ENCODE measurements around the gene MAS1L.

MAS1L gene

DNA sequence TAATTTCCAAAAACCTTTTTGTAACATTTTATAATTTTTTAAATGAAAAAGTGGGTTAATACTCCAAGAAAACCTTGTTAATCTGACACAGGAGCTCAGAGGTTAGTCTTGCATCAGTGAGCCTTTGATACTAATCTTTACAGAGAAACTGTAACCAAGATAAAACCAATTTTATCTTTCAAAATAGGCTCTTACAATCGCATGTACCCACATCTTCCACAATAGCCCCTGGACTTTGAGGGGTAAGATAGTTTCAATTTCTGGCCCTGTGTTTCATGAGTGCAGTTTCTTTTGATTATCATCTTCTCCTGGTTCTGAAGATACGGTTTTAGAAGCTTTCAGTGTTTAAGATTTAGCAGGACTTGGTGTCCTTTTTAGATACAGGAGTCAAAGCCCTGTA lies 34.5 kb upstream of the MAS1L start:
- DNase-seq, result no peak
- ATAC-seq (replicated peaks), result no peak
- no peaks in the 10 kb centered on the region for H3K4me1 Mint-ChIP-seq (ENCODE audit: low read depth in 2 of 2)
- no peaks in the 10 kb centered on the region for H3K9me3 Mint-ChIP-seq
- H3K27me3 Mint-ChIP-seq, result peaks cover 37 to 49% of the 10 kb centered on the region in 2 donors
- H3K4me3 Mint-ChIP-seq, result no peak overlapping the region
- H3K27ac Mint-ChIP-seq, result no peak overlapping the region
- no peaks in the 10 kb centered on the region for H3K36me3 Mint-ChIP-seq (ENCODE audit: insufficient read depth)

DNA sequence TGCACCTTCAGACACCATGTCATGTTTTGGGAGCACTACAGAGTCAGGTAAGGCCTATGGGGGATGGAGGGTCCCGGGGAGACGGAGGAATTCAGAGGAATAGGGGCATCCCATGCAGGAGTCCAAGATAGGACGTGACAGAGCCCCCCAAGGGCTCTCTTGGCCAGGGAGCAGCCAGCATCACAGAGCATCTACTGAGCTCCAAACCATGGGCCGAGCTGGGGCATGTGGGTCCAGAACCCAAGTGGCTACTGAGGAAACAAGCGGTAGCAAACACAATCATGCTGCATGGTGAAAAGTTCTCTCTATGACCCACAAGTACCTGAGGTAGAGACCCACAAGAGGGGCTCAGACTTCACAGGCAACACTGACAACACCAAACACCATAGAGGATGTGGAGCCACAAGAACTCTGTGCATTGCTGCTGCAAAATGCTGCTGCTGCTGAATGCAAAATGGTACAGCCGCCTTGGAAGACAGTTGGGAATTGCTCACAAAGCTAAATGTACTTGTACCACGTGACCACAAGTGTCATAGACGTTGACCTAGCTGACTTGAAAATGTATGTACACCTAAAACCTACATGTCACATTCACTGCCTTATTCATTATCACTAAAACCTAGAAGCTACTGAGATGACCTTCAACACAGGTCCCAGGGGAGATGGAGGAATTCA lies 33.4 kb upstream of the MAS1L start:
- no peaks in the 10 kb centered on the region for H3K36me3 Mint-ChIP-seq (ENCODE audit: insufficient read depth)
- DNase-seq (no peak), ATAC-seq (replicated peaks) (no peak)
- peaks cover 32 to 40% of the 10 kb centered on the region in 2 donors for H3K27me3 Mint-ChIP-seq
- H3K9me3 Mint-ChIP-seq, result no peaks in the 10 kb centered on the region
- no peak overlapping the region for H3K4me3 Mint-ChIP-seq
- H3K4me1 Mint-ChIP-seq (ENCODE audit: low read depth in 2 of 2), result peaks cover 2% of the 10 kb centered on the region in 2 donors
- no peak overlapping the region for H3K27ac Mint-ChIP-seq

DNA sequence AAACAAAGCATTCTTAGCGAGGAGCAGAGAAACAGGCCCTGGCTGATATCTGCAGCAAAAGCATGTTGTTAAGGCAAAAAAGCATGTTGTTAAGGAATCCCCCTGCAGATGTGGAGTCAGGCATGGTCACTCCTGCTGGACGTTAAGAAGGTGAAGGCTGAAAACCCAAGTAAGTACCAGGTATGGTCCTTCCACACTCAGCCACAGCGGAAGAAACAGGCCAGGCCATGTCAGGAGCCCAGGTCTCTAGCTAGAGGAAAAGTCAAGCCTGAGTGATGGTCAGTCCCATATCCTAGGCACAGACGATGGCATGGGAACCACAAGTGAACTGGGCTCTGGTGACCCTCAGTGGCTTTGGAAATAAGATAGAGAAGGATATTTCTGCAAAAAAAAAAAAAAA lies 32.5 kb upstream of the MAS1L start:
- DNase-seq (no peak), ATAC-seq (replicated peaks) (no peak)
- Mint-ChIP-seq H3K4me1 (ENCODE audit: low read depth in 2 of 2) (peaks cover 6 to 7% of the 10 kb centered on the region in 2 donors), H3K4me3 (no peak overlapping the region), H3K27ac (no peak overlapping the region), H3K36me3 (ENCODE audit: insufficient read depth) (no peaks in the 10 kb centered on the region), H3K27me3 (peaks cover 30 to 31% of the 10 kb centered on the region in 2 donors), H3K9me3 (no peaks in the 10 kb centered on the region)

DNA sequence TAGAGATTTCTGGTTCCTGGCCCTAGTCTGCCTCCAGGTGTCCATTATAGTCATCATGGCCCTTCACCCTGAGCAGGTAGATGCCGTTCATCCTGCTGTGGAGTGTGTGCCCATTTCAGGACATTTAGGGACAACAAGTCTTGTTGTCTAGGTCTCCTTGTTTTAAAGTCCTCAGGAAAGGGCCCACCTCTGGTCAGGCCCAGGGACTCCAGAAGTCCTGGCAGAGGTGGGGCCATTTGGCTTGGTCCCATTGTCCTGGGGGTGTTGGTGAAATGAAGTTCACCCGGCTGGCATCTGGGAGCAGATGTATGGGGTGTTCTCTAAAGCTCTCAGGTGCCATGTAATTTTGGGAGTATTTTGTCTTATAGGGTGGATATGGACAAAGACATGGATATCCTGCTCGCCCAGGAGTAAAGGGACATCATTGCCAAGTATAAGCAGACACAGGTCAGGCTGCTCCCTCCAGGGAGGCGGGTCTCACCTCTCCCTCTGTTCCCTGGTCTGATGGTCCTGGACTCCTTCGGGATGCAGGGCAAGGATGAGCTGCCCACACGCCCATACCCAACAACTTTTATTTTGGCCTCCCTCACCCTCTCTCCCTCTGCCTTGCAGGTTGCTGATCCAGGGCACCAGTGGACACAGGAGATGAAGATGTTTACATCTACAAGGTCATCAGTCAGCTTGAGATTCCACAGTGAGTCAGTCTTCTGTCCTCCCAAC lies 31.7 kb upstream of the MAS1L start:
- Mint-ChIP-seq H3K9me3 (no peaks in the 10 kb centered on the region), H3K4me1 (ENCODE audit: low read depth in 2 of 2) (peaks cover 7% of the 10 kb centered on the region in 2 donors), H3K27me3 (peaks cover 24 to 33% of the 10 kb centered on the region in 2 donors), H3K27ac (no peak overlapping the region), H3K4me3 (no peak overlapping the region), H3K36me3 (ENCODE audit: insufficient read depth) (no peaks in the 10 kb centered on the region)
- DNase-seq (no peak), ATAC-seq (replicated peaks) (no peak)

DNA sequence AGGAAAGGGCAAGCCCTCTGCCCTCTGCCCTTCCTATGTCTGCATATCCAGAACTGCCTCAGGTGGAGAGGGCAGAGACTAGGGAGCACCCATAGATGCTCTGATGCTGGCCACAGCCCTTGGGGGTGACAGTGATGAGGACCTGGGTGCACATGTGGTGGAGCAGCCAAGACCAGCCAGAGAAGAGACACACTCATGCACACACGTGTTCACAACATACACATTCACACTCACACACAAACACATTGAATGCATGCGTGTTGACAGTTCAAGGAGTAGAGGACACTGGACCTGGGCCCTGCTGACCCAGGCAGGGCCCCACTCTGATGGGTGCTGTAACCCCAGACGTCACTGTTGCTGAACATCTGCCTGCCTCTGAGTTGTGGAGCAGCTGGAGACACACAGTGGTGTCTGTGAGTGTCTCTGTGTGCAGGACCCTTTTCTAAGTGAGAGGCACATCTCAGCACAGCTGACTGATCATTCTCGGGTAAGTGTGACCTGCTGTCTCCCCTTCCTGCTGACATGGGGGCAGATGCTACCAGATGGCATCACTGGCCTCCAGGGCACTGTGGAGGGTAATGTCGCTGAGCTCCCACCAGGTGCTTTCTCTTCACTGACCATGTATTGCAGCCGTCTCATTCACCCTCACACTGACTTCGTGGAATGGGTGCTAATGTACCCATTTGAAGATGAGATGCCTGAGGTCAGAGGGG lies 30.1 kb upstream of the MAS1L start:
- H3K27me3 Mint-ChIP-seq, result peaks cover 22 to 34% of the 10 kb centered on the region in 2 donors

DNA sequence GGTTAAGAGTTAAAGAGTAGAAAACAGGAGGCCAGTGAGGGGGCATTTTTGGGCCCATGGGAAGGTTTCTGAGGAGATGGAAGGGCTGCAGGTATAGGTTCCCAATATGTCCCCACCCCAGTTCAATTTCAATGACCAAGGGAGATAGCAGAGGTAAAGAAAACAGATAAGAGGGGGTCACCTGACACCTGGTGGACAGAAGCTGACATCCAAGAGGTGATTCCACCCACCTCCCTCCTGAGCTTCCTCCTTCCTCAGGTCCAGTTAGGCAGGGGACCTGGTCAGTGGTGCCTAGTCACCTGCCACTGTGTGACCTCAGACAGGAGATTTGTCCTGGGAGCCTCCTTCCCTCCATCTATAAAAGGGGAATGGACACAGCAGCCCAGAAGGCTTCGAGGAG lies 29.5 kb upstream of the MAS1L start:
- Mint-ChIP-seq H3K9me3 (no peaks in the 10 kb centered on the region), H3K4me3 (no peak overlapping the region), H3K4me1 (ENCODE audit: low read depth in 2 of 2) (peaks cover 7% of the 10 kb centered on the region in 2 donors), H3K27me3 (peaks cover 22 to 30% of the 10 kb centered on the region in 2 donors), H3K36me3 (ENCODE audit: insufficient read depth) (no peaks in the 10 kb centered on the region), H3K27ac (peak overlapping the region in 1 of 2 donors; percentile 47)
- ATAC-seq (replicated peaks) (no peak), DNase-seq (no peak)

More for the DNA sequence above, 30.1 kb upstream of the MAS1L start:
- no peak overlapping the region for H3K4me3 Mint-ChIP-seq
- H3K36me3 Mint-ChIP-seq (ENCODE audit: insufficient read depth), result no peaks in the 10 kb centered on the region
- peaks cover 7% of the 10 kb centered on the region in 2 donors for H3K4me1 Mint-ChIP-seq (ENCODE audit: low read depth in 2 of 2)
- no peak for ATAC-seq (replicated peaks)
- no peak overlapping the region for H3K27ac Mint-ChIP-seq
- no peak for DNase-seq
- H3K9me3 Mint-ChIP-seq, result no peaks in the 10 kb centered on the region

DNA sequence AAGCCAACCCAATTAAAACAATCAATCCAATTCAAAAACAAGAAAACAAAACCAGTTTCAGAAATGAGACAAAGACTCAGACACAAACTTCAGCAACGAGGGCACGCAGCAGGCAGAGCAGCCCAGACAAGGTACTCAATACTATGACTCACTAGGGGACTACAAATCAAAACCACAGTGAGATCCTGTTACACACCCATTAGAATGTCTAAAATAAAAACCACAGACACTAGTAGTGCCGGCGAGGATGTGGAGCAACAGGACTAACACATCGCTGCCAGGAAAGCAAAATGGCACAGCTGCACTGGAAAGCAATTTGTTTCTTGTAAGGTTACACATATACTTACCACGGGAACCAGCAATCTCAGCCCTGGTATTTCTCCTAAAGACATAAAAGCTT lies 28.4 kb upstream of the MAS1L start:
- Mint-ChIP-seq H3K27ac (peak overlapping the region in 1 of 2 donors; percentile 15), H3K27me3 (peaks cover 20 to 27% of the 10 kb centered on the region in 2 donors), H3K4me3 (no peak overlapping the region), H3K9me3 (no peaks in the 10 kb centered on the region), H3K36me3 (ENCODE audit: insufficient read depth) (no peaks in the 10 kb centered on the region), H3K4me1 (ENCODE audit: low read depth in 2 of 2) (peaks cover 7% of the 10 kb centered on the region in 2 donors)
- ATAC-seq (replicated peaks), result peak; percentile 99
- DNase-seq, result peak; percentile 9 to 20 (median 12)

DNA sequence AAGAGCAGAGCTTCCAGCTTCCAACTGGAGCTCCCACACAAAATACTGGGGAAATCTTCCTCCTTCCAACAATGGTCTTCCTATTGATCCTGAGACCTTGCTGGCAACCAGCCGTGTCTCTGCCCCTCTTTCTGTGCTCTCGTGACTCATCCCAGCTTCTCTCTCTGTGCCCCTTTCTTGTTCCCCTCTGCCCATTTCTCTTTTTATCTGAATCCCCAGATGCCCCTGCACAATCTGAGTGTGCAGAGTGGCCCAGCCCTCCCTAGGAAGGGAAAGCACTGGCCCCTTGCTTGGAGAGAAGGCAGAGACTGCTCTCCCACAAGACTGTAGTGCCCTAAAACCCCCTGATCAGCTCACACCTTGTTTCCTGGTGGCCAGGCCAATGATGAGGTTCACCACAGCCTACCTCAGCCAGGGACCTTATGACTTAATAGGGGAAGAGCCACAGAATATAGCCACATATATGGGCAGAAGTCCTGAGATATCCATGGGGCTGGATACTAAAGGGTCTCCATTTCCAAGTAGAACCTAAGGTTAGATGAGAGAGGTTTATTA lies 23.1 kb upstream of the MAS1L start:
- H3K27ac Mint-ChIP-seq, result no peak overlapping the region
- no peaks in the 10 kb centered on the region for H3K36me3 Mint-ChIP-seq (ENCODE audit: insufficient read depth)
- peaks cover 35 to 51% of the 10 kb centered on the region in 2 donors for H3K27me3 Mint-ChIP-seq
- H3K4me1 Mint-ChIP-seq (ENCODE audit: low read depth in 2 of 2), result peaks cover 1 to 2% of the 10 kb centered on the region in 2 donors
- H3K9me3 Mint-ChIP-seq, result no peaks in the 10 kb centered on the region
- DNase-seq (no peak), ATAC-seq (replicated peaks) (no peak)
- no peak overlapping the region for H3K4me3 Mint-ChIP-seq

DNA sequence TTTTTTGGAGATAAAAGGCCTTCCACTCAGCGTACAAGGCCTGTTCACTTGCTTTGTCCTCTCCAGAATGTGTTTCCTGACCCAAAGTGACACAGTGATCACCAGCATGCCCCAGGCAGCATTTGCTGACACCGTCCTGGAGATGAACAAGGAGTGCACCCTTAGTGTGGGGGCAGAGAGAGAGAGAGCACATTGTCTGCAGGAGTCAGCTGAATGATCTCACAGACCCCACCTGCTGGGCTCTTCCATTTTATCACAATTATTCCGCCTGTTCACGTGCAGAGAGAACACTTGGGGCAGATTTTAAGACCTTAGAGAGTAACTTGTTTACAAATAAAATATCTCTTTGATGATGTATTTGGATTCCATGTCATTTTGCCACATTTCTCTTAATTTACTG lies 22.4 kb upstream of the MAS1L start:
- ATAC-seq (replicated peaks) (no peak), DNase-seq (no peak)
- no peaks in the 10 kb centered on the region for H3K9me3 Mint-ChIP-seq
- no peaks in the 10 kb centered on the region for H3K36me3 Mint-ChIP-seq (ENCODE audit: insufficient read depth)
- no peak overlapping the region for H3K4me3 Mint-ChIP-seq
- peaks cover 35 to 58% of the 10 kb centered on the region in 2 donors for H3K27me3 Mint-ChIP-seq
- peaks cover 0 to 1% of the 10 kb centered on the region in 2 donors for H3K4me1 Mint-ChIP-seq (ENCODE audit: low read depth in 2 of 2)
- H3K27ac Mint-ChIP-seq, result no peak overlapping the region

DNA sequence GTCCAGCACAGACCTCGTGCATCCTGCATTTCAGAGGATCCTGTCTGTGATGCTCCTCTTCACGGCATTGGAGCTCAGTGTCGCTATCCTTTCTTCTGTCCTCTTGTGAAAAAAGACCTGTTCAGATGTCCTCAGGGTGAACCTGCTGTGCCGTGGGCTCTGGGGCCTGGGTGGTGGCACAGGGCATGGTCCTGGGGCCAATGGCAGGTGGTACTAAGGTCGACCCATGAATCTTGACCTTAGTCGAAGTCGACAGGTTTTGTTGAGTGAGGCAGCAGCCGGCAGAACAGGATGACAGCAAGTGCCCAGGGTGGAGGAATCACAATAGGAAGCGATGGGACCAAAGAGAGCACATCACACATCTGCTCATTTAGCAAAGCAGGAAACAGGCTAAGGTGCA lies 22.0 kb upstream of the MAS1L start:
- ATAC-seq (replicated peaks), result no peak
- Mint-ChIP-seq H3K9me3 (no peaks in the 10 kb centered on the region), H3K27ac (no peak overlapping the region), H3K27me3 (peaks cover 32 to 60% of the 10 kb centered on the region in 2 donors), H3K4me1 (ENCODE audit: low read depth in 2 of 2) (no peaks in the 10 kb centered on the region), H3K36me3 (ENCODE audit: insufficient read depth) (no peaks in the 10 kb centered on the region), H3K4me3 (no peak overlapping the region)
- no peak for DNase-seq

DNA sequence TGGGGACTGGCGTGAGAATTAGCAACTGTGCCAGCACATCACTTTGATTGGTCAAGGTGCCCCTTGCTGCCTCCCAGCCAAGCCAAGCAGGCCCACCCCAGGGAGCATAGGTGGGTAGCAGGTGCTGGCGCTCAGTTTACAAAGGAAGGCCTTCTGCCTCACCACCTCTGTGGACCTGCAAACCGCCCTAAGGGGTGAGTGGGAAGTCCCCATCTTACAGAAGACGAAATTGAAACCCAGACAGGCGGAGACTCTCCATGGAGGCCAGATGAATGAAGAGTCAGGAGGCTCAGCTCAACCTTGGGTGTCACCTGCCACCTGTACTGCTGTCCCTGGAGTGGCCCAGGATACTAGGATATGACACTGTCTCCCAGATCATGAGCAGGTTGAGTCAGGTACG lies 21.5 kb upstream of the MAS1L start:
- Mint-ChIP-seq H3K36me3 (ENCODE audit: insufficient read depth) (no peaks in the 10 kb centered on the region), H3K4me1 (ENCODE audit: low read depth in 2 of 2) (no peaks in the 10 kb centered on the region), H3K27me3 (peaks cover 27 to 60% of the 10 kb centered on the region in 2 donors), H3K9me3 (no peaks in the 10 kb centered on the region), H3K27ac (no peak overlapping the region), H3K4me3 (no peak overlapping the region)
- DNase-seq (no peak), ATAC-seq (replicated peaks) (no peak)

DNA sequence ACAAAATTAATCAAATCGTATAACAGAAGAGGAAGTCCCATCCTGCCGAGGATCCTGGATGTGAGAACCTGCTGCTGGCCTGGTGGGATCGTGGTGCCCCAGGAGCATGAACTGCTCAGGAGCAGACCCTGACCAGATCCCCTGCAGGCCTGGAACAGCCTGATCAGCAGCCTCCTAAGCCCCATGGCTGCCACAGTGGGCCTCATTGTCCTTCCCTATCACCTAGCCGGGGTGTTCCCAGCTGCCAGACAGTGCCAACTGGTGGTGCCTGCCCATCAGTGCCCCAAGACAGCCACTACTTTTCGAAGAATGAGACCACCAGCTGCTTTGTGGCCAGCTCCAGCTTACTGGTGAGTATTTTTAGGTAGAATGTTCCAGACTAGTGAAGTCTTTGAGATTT lies 19.6 kb upstream of the MAS1L start:
- DNase-seq, result no peak
- Mint-ChIP-seq H3K4me3 (no peak overlapping the region), H3K27ac (no peak overlapping the region), H3K4me1 (ENCODE audit: low read depth in 2 of 2) (no peaks in the 10 kb centered on the region), H3K9me3 (no peaks in the 10 kb centered on the region), H3K36me3 (ENCODE audit: insufficient read depth) (no peaks in the 10 kb centered on the region), H3K27me3 (peaks cover 34 to 75% of the 10 kb centered on the region in 2 donors)
- no peak for ATAC-seq (replicated peaks)

DNA sequence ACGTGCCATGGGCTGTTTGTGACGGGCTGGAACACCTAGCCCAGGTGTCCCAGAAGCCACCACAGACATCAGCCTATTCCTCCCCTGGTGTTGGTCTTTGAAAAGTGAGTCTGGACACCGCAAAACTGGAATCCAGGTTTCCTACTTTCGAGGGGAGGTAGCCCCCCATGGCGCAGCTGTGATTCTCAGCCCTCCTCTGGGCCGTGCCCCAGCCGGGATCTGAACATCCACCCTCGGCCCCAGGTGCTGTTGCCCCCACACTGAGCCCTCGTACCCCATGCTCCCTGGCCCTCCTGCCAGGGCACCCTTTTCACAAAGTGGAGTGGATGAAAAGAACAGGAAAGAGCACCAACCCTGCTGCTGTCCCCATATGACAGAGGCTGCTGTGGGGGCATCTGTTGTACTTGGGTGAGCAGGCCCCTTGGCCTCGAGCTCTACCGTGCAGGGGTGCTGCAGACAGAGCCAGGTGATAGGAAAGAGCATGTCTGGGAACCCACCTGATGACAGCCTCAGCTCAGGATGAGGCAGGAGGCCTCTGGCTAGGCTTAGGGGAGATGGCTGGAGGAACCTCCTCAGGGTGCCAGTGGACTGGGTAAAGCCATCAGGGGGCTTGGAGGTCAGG lies 18.8 kb upstream of the MAS1L start:
- Mint-ChIP-seq H3K27me3 (peaks cover 34 to 82% of the 10 kb centered on the region in 2 donors), H3K27ac (no peak overlapping the region), H3K36me3 (ENCODE audit: insufficient read depth) (no peaks in the 10 kb centered on the region), H3K9me3 (no peaks in the 10 kb centered on the region), H3K4me3 (no peak overlapping the region), H3K4me1 (ENCODE audit: low read depth in 2 of 2) (no peaks in the 10 kb centered on the region)
- DNase-seq (no peak), ATAC-seq (replicated peaks) (no peak)

Measured in effector memory CD8-positive, alpha-beta T cell (primary cell).